ENCODE results near the gene MBOAT1. TPM values are rescaled to one million over a fixed set of nuclear protein-coding genes. Genes with fewer than 3 reads are reported as not detected.

The MBOAT1 gene
- polyA plus RNA-seq, 3 donors, result 6.8 to 59.1 (median 8.1) TPM

- DNase-seq, result no peak
- H3K9ac ChIP-seq (ENCODE audit: insufficient read depth, low read length, poor library complexity, severe bottlenecking), result no peak overlapping the region
- 98% methylated on average over 7 of the region's 10 CpGs for WGBS (ENCODE audit: insufficient coverage)
- peaks cover 0 to 4% (median under 1%) of the 10 kb centered on the region in 7 donors for H3K9me3 Mint-ChIP-seq
- no peak overlapping the region for H3K4me3 ChIP-seq (replicated peaks in 1 of 3; ENCODE audit: low read depth in 2 of 3, low read length in 3 of 3)
- intact Hi-C loops (cut with micrococcal nuclease), result no loop called here
- H3K27ac Mint-ChIP-seq, result no peak overlapping the region
- H3K27ac ChIP-seq (ENCODE audit: low read depth in 1 of 2, low read length in 2 of 2), result no peak overlapping the region
- H3K4me1 Mint-ChIP-seq, result peaks cover 2% of the 10 kb centered on the region
- no peak overlapping the region for H3K4me2 ChIP-seq (replicated peaks; ENCODE audit: extremely low read depth, low read length, poor library complexity, severe bottlenecking)
- H3K9me3 ChIP-seq (replicated peaks in 1 of 2; ENCODE audit: control insufficient read depth in 1 of 2, insufficient read depth in 1 of 2, low read length in 2 of 2), result peaks cover 0 to 2% of the 10 kb centered on the region in 2 donors
- H4K20me1 ChIP-seq (ENCODE audit: insufficient read depth, low read length), result no peaks in the 10 kb centered on the region
- H3K36me3 Mint-ChIP-seq, result no peaks in the 10 kb centered on the region
- H2AFZ ChIP-seq (ENCODE audit: insufficient read depth, low read depth, low read length, poor library complexity, severe bottlenecking), result no peak overlapping the region
- H3K79me2 ChIP-seq (ENCODE audit: insufficient read depth, low read length), result no peaks in the 10 kb centered on the region
- no peaks in the 10 kb centered on the region for H3K4me1 ChIP-seq (ENCODE audit: control insufficient read depth in 1 of 2, insufficient read depth in 2 of 2, low read length in 2 of 2)
- no peak for TF ChIP-seq CTCF (IDR thresholded peaks at IDR 0.05)
- no peak overlapping the region for H3K4me3 Mint-ChIP-seq
- H3K36me3 ChIP-seq (replicated peaks in 1 of 2; ENCODE audit: control insufficient read depth in 1 of 2, insufficient read depth in 2 of 2, low read length in 2 of 2), result no peaks in the 10 kb centered on the region
- H3K27me3 ChIP-seq (ENCODE audit: control insufficient read depth in 2 of 2, insufficient read depth in 2 of 2, low read length in 2 of 2), result no peaks in the 10 kb centered on the region
- H3K27me3 Mint-ChIP-seq (ENCODE audit: low read depth in 3 of 3), result peaks cover 0 to 6% (median 0%) of the 10 kb centered on the region in 3 donors
Measured at GRCh38 chr6:20237677-20238460, 25.6 kb upstream of the MBOAT1 start.

- H3K4me3 Mint-ChIP-seq, result no peak overlapping the region
- no peaks in the 10 kb centered on the region for H4K20me1 ChIP-seq (ENCODE audit: insufficient read depth, low read length)
- no peak overlapping the region for H3K4me3 ChIP-seq (replicated peaks in 1 of 3; ENCODE audit: low read depth in 2 of 3, low read length in 3 of 3)
- H3K27ac ChIP-seq (ENCODE audit: low read depth in 1 of 2, low read length in 2 of 2), result no peak overlapping the region
- no peaks in the 10 kb centered on the region for H3K27me3 ChIP-seq (ENCODE audit: control insufficient read depth in 2 of 2, insufficient read depth in 2 of 2, low read length in 2 of 2)
- no peak overlapping the region for H2AFZ ChIP-seq (ENCODE audit: insufficient read depth, low read depth, low read length, poor library complexity, severe bottlenecking)
- no CpG with 5 or more reads among the region's 2 CpGs for WGBS (ENCODE audit: insufficient coverage)
- peaks cover 0 to 8% (median 1%) of the 10 kb centered on the region in 7 donors for H3K9me3 Mint-ChIP-seq
- no peak for DNase-seq
- H3K4me2 ChIP-seq (replicated peaks; ENCODE audit: extremely low read depth, low read length, poor library complexity, severe bottlenecking), result no peak overlapping the region
- no peaks in the 10 kb centered on the region for H3K4me1 ChIP-seq (ENCODE audit: control insufficient read depth in 1 of 2, insufficient read depth in 2 of 2, low read length in 2 of 2)
- no peaks in the 10 kb centered on the region for H3K79me2 ChIP-seq (ENCODE audit: insufficient read depth, low read length)
- TF ChIP-seq CTCF (IDR thresholded peaks at IDR 0.05), result no peak
- intact Hi-C loops (cut with micrococcal nuclease), result no loop called here
- H3K36me3 Mint-ChIP-seq, result no peaks in the 10 kb centered on the region
- H3K9ac ChIP-seq (ENCODE audit: insufficient read depth, low read length, poor library complexity, severe bottlenecking), result no peak overlapping the region
- peaks cover 2% of the 10 kb centered on the region for H3K4me1 Mint-ChIP-seq
- no peaks in the 10 kb centered on the region for H3K36me3 ChIP-seq (replicated peaks in 1 of 2; ENCODE audit: control insufficient read depth in 1 of 2, insufficient read depth in 2 of 2, low read length in 2 of 2)
- H3K27ac Mint-ChIP-seq, result no peak overlapping the region
- no peaks in the 10 kb centered on the region for H3K9me3 ChIP-seq (replicated peaks in 1 of 2; ENCODE audit: control insufficient read depth in 1 of 2, insufficient read depth in 1 of 2, low read length in 2 of 2)
- H3K27me3 Mint-ChIP-seq (ENCODE audit: low read depth in 3 of 3), result peaks cover 0 to 6% (median 0%) of the 10 kb centered on the region in 3 donors
Measured at GRCh38 chr6:20236909-20237600, 24.8 kb upstream of the MBOAT1 start.
